Stomach (tissue), 9 donors: Measurements from ENCODE around the gene WDPCP. TPM values are rescaled to one million over a fixed set of nuclear protein-coding genes. Genes with fewer than 3 reads are reported as not detected.
"Not testable (repeated sequence)": the region's sequence is repeated elsewhere in the genome, so short reads cannot be mapped to it uniquely, and the experiment has no call there.

ENCODE experiments used
- DNase-seq, 2 donors: peaks; one replicate each; pipeline versions ENCODE4 v3.0.0 to v3.0.0-alpha.2; 2013 to 2019
- H3K27ac ChIP-seq, 5 donors: fragments of 200-600 bp in 4 of 5; sonication (generic) in 4 of 5; one replicate each; pipeline ENCODE4 v1.5.1; 2013 to 2019; ENCODE audit warnings: mild to moderate bottlenecking in 1 of 5, moderate library complexity in 1 of 5
- H3K27me3 ChIP-seq, 3 donors: fragments of 200-600 bp; sonication (generic); one replicate each; pipeline ENCODE4 v1.5.1; 2017 to 2019; ENCODE audit warnings: mixed run types in 1 of 3
- H3K36me3 ChIP-seq, 4 donors: fragments of 200-600 bp; sonication (generic); 1 replicate in 3 of 4; 2 replicates in 1 of 4; pipeline ENCODE4 v1.5.1; 2016 to 2019
- H3K4me1 ChIP-seq, 4 donors: fragments of 200-600 bp; sonication (generic); one replicate each; pipeline ENCODE4 v1.5.1; 2016 to 2019
- H3K4me3 ChIP-seq, 4 donors: fragments of 200-600 bp; sonication (generic) in 3 of 4; one replicate each; pipeline ENCODE4 v1.5.1; 2016 to 2019; ENCODE audit warnings: mild to moderate bottlenecking in 1 of 4
- H3K9me3 ChIP-seq, 4 donors: fragments of 200-600 bp; sonication (generic); one replicate each; pipeline ENCODE4 v1.5.1; 2016 to 2019
- CTCF ChIP-seq, 7 experiments: fragments of 450-650 bp in 4 of 7; fragments of 200-600 bp in 3 of 7; sonication (generic) in 3 of 7; IDR thresholded peaks; one replicate each; pipeline ENCODE4 v1.5.1; 2016 to 2019; ENCODE audit warnings: antibody characterized with exemption in 7 of 7, control low read depth in 2 of 7, mild to moderate bottlenecking in 1 of 7
- EP300 ChIP-seq: sonication (generic); formaldehyde crosslinking; IDR thresholded peaks from one replicate; pipeline ENCODE4 v1.6.1; 2017; ENCODE audit warnings: antibody characterized with exemption
- POLR2A ChIP-seq, 4 donors: fragments of 450-650 bp; IDR thresholded peaks; one replicate each; pipeline ENCODE4 v1.6.1; 2016; ENCODE audit warnings: antibody characterized with exemption in 4 of 4, control low read depth in 2 of 4, mild to moderate bottlenecking in 1 of 4, moderate library complexity in 1 of 4
- POLR2AphosphoS5 ChIP-seq, 3 donors: sonication (generic); formaldehyde crosslinking; IDR thresholded peaks; one replicate each; pipeline ENCODE4 v1.6.1; 2016; ENCODE audit warnings: antibody characterized with exemption in 3 of 3
- WGBS, 5 donors: extraction: QIAGEN DNeasy Blood & Tissue Kit in 3 of 5; methylation state at CpG; one replicate each; pipeline versions ENCODE4 v1.1.5 to v1.1.7; 2013 to 2018; 5-methylcytosine and 5-hydroxymethylcytosine counted together
- intact Hi-C: fragments of 100-400 bp; cut with DNase I; formaldehyde crosslinking; loops from one replicate; pipeline ENCODE4 v1.15.1; 2023; ENCODE audit warnings: low total_unique reads
- polyA plus RNA-seq, 3 donors: library from polyadenylated mRNA; stranded (reverse); fragments of 200-250 nt; gene quantifications; one replicate each; pipeline ENCODE4 v1.2.3, GENCODE V29; 2013
- total RNA-seq, 5 donors: library from RNA; depleted of rRNA; stranded (reverse); fragments of >200 nt; gene quantifications; one replicate each; pipeline versions ENCODE4 v1.1.0 to v1.2.3, GENCODE V29; 2014 to 2016
- donor health status: healthy with polysubstance abuse.
- donor health status: Bipolar disorder and iron deficiency.
- donor health status: healthy.

Gene WDPCP
- total and polyA plus RNA-seq, 8 donors, result 1.9 to 38.8 (median 7.7) TPM

GRCh38 chr2:63163161-63163820, 425.0 kb downstream of the WDPCP start:
- Histone ChIP-seq H3K9me3 (peaks cover 0 to 11% (median 3%) of the 10 kb centered on the region in 4 donors), H3K4me1 (no peaks in the 10 kb centered on the region), H3K36me3 (no peaks in the 10 kb centered on the region), H3K27ac (no peak overlapping the region), H3K27me3 (no peaks in the 10 kb centered on the region), H3K4me3 (no peak overlapping the region)
- intact Hi-C loops, result no loop called here
- no peak for TF ChIP-seq POLR2A (IDR thresholded peaks at IDR 0.05)
- TF ChIP-seq EP300, result no peak
- DNase-seq, result no peak
- 23 to 47% (median 43%) methylated on average over 1 of the region's 1 CpG for WGBS, 5 donors

- Histone ChIP-seq H3K4me3 (no peak overlapping the region), H3K27me3 (no peaks in the 10 kb centered on the region), H3K9me3 (no peaks in the 10 kb centered on the region), H3K36me3 (no peaks in the 10 kb centered on the region), H3K27ac (no peak overlapping the region), H3K4me1 (no peaks in the 10 kb centered on the region)
- DNase-seq, result no peak
- TF ChIP-seq POLR2AphosphoS5 (IDR thresholded peaks at IDR 0.05), result no peak
- TF ChIP-seq EP300, result no peak
- TF ChIP-seq POLR2A (IDR thresholded peaks at IDR 0.05), result no peak
- TF ChIP-seq CTCF (IDR thresholded peaks at IDR 0.05), result no peak
- 96 to 100% (median 100%) methylated on average over 1 of the region's 1 CpG for WGBS, 5 donors
- intact Hi-C loops, result no loop called here
These were observed 429.0 kb downstream of the WDPCP start for GRCh38 chr2:63159262-63159661.

- H3K27me3 ChIP-seq, DNase-seq, intact Hi-C loops, H3K36me3 ChIP-seq, H3K4me3 ChIP-seq, H3K4me1 ChIP-seq, H3K27ac ChIP-seq: not testable (repeated sequence)
- peaks cover 3 to 75% (median 39%) of the 10 kb centered on the region in 4 donors for H3K9me3 ChIP-seq
These were observed 451.6 kb downstream of the WDPCP start for GRCh38 chr2:63136683-63137082.

GRCh38 chr2:63132020-63132419, 456.3 kb downstream of the WDPCP start:
- intact Hi-C loops, result no loop called here
- no peak for TF ChIP-seq EP300
- TF ChIP-seq POLR2A (IDR thresholded peaks at IDR 0.05), result no peak
- TF ChIP-seq POLR2AphosphoS5 (IDR thresholded peaks at IDR 0.05), result no peak
- TF ChIP-seq CTCF (IDR thresholded peaks at IDR 0.05), result no peak

GRCh38 chr2:63131196-63131595, 457.1 kb downstream of the WDPCP start:
- H3K36me3 ChIP-seq, result no peaks in the 10 kb centered on the region
- peaks cover 3 to 43% (median 24%) of the 10 kb centered on the region in 4 donors for H3K9me3 ChIP-seq
- 86 to 93% (median 91%) methylated on average over 1 of the region's 1 CpG for WGBS, 5 donors
- TF ChIP-seq POLR2A (IDR thresholded peaks at IDR 0.05), result no peak
- TF ChIP-seq EP300, result no peak
- TF ChIP-seq POLR2AphosphoS5 (IDR thresholded peaks at IDR 0.05), result no peak
- no peak for TF ChIP-seq CTCF (IDR thresholded peaks at IDR 0.05)
- DNase-seq, result no peak
- no peak overlapping the region for H3K4me3 ChIP-seq
- intact Hi-C loops, result no loop called here
- no peaks in the 10 kb centered on the region for H3K4me1 ChIP-seq
- H3K27me3 ChIP-seq, result no peaks in the 10 kb centered on the region
- H3K27ac ChIP-seq, result no peak overlapping the region

More at GRCh38 chr2:63132020-63132419, 456.3 kb downstream of the WDPCP start:
- H3K4me1 ChIP-seq, result no peaks in the 10 kb centered on the region
- peaks cover 3 to 51% (median 27%) of the 10 kb centered on the region in 4 donors for H3K9me3 ChIP-seq
- H3K36me3 ChIP-seq, result no peaks in the 10 kb centered on the region
- H3K27me3 ChIP-seq, result no peaks in the 10 kb centered on the region
- no peak overlapping the region for H3K27ac ChIP-seq
- 90 to 100% (median 98%) methylated on average over 2 of the region's 2 CpGs for WGBS, 5 donors
- no peak for DNase-seq
- no peak overlapping the region for H3K4me3 ChIP-seq
